NCI-H1417 treated with DMSO at 0.1 percent for 48 hours (cell line): ENCODE data around the gene HSDL2.
"Not testable (repeated sequence)": the region's sequence is repeated elsewhere in the genome, so short reads cannot be mapped to it uniquely, and the experiment has no call there.

Experiments used
- DNase-seq: peaks from one replicate; lab custom pipeline; 2025; lab: John Stamatoyannopoulos, UW

Gene HSDL2

GRCh38 chr9:112501287-112501686 lies 121.4 kb downstream of the HSDL2 start:
- no peak for DNase-seq

- no peak for DNase-seq
Observed at GRCh38 chr9:112502175-112502946, 122.5 kb downstream of the HSDL2 start.

- no peak for DNase-seq
Observed at GRCh38 chr9:112503170-112503569, 123.3 kb downstream of the HSDL2 start.

- DNase-seq = no peak
Observed at GRCh38 chr9:112505086-112505485, 125.2 kb downstream of the HSDL2 start.

GRCh38 chr9:112505607-112506006 lies 125.7 kb downstream of the HSDL2 start:
- DNase-seq = no peak

- DNase-seq = no peak
Observed at GRCh38 chr9:112506571-112506970, 126.7 kb downstream of the HSDL2 start.

GRCh38 chr9:112507001-112507680 lies 127.2 kb downstream of the HSDL2 start:
- no peak for DNase-seq

- DNase-seq = no peak
Observed at GRCh38 chr9:112508377-112508776, 128.5 kb downstream of the HSDL2 start.

- DNase-seq = not testable (repeated sequence)
Observed at GRCh38 chr9:112512377-112512776, 132.5 kb downstream of the HSDL2 start.

- DNase-seq = no peak
Observed at GRCh38 chr9:112516769-112517168, 136.9 kb downstream of the HSDL2 start.

GRCh38 chr9:112520069-112520468 lies 140.2 kb downstream of the HSDL2 start:
- no peak for DNase-seq

GRCh38 chr9:112520656-112521055 lies 140.7 kb downstream of the HSDL2 start:
- no peak for DNase-seq
